Colonic mucosa (tissue), 4 donors: Measurements from ENCODE around the gene CASP8AP2. TPM values are rescaled to one million over a fixed set of nuclear protein-coding genes. Genes with fewer than 3 reads are reported as not detected.
"Not testable (repeated sequence)": the region's sequence is repeated elsewhere in the genome, so short reads cannot be mapped to it uniquely, and the experiment has no call there.

ENCODE experiments used
- DNase-seq: peaks from one replicate; pipeline ENCODE4 v3.0.0-alpha.2; 2020
- H3K27ac ChIP-seq: fragments of 200-600 bp; one replicate; pipeline ENCODE4 v1.8.0; 2021
- H3K27me3 ChIP-seq: fragments of 200-600 bp; one replicate; pipeline ENCODE4 v1.8.0; 2021
- H3K36me3 ChIP-seq: fragments of 200-600 bp; one replicate; pipeline ENCODE4 v1.8.0; 2021
- H3K4me1 ChIP-seq: fragments of 200-600 bp; one replicate; pipeline ENCODE4 v1.8.0; 2021; ENCODE audit warnings: mild to moderate bottlenecking
- H3K4me3 ChIP-seq: fragments of 200-600 bp; one replicate; pipeline ENCODE4 v1.8.0; 2021
- H3K9ac ChIP-seq, 2 donors: one replicate each; pipeline ENCODE4 v1.7.0; 2013; ENCODE audit warnings: control low read depth in 2 of 2, low read depth in 2 of 2, low read length in 2 of 2
- H3K9me3 ChIP-seq: fragments of 200-600 bp; one replicate; pipeline ENCODE4 v1.8.0; 2021
- intact Hi-C: fragments of 100-400 bp; cut with DNase I; formaldehyde crosslinking; loops from one replicate; pipeline ENCODE4 v1.14.1; 2022
- total RNA-seq, 2 donors: library from RNA; stranded (reverse); fragmentation: NEBNext Ultra II Directional in 1 of 2; extraction: Animal tissue kit (Norgen Biotek cat#: 25700) in 1 of 2; gene quantifications; one replicate each; pipeline ENCODE4 v1.2.1, GENCODE V29; 2021
- TF ChIP-seq, protein P1 (sequence below): fragments of 200-600 bp; IDR thresholded peaks from one replicate; pipeline ENCODE4 v1.8.0; 2022; ENCODE audit warnings: antibody characterized with exemption, mild to moderate bottlenecking
- donor health status: healthy.
- donor health status: DM: no; HTN: no; CAD: no.
- donor health status: DM: no; HTN: no; CAD: no.

CASP8AP2 gene
- 10 to 100 TPM; 13.4 to 15.8 TPM for total RNA-seq

DNA sequence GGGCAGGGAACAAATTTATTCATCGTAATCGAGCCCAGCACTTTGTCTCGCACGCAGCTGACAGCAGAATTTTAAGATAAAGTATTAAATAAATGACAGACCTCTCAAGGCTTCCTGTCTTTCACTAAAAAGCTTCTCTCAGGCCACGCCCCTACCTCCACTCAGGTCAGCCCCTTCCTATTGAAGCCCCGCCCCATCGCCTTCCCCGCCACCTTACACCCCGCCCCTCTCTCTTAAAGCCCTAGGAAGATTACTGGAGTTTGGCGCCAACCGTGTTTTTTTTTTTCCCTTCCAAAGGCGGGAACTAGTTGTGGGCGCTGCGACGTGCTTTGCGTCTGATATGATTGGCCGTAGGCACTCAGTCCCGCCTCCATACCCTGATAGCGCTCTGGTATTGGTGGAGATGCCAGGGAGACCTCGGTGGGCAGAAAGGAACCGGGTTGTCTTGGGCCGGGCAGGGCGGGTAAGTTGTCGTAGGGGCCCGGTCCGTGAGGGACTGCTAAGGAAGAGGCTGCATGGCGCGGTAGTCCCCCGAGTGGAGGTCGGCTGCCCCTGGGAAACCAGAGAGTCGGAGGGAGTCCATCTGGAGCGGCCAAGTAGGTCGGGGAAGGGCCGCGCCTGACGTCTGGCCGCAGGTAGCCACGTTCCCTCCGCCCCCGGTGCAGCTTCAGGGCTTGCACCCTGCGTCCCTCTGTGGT lies at the start of gene CASP8AP2:
Gene CASP8AP2, plus strand, starts transcription at position 409 of the 698 bp plus-strand sequence.
- peak within 1 kb of the TSS; percentile 93 for H3K27ac ChIP-seq
- no peaks in the 10 kb centered on the region for H3K36me3 ChIP-seq
- intact Hi-C loops: no loop called here
- H3K4me3 ChIP-seq: peak within 1 kb of the TSS; percentile 94
- TF ChIP-seq, protein P1, sequence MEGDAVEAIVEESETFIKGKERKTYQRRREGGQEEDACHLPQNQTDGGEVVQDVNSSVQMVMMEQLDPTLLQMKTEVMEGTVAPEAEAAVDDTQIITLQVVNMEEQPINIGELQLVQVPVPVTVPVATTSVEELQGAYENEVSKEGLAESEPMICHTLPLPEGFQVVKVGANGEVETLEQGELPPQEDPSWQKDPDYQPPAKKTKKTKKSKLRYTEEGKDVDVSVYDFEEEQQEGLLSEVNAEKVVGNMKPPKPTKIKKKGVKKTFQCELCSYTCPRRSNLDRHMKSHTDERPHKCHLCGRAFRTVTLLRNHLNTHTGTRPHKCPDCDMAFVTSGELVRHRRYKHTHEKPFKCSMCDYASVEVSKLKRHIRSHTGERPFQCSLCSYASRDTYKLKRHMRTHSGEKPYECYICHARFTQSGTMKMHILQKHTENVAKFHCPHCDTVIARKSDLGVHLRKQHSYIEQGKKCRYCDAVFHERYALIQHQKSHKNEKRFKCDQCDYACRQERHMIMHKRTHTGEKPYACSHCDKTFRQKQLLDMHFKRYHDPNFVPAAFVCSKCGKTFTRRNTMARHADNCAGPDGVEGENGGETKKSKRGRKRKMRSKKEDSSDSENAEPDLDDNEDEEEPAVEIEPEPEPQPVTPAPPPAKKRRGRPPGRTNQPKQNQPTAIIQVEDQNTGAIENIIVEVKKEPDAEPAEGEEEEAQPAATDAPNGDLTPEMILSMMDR: no peak
- H3K9ac ChIP-seq: peak within 1 kb of the TSS; percentile 87 to 97
- peaks cover 5% of the 10 kb centered on the region for H3K4me1 ChIP-seq
- H3K9me3 ChIP-seq: no peaks in the 10 kb centered on the region
- no peaks in the 10 kb centered on the region for H3K27me3 ChIP-seq
- DNase-seq: peak; percentile 97

GRCh38 chr6:89781070-89782034 lies 48.3 kb upstream of the CASP8AP2 start:
- no peak for DNase-seq
- no peak overlapping the region for H3K9ac ChIP-seq
- H3K4me1 ChIP-seq: no peaks in the 10 kb centered on the region
- H3K27me3 ChIP-seq: no peaks in the 10 kb centered on the region
- intact Hi-C loops: no loop called here
- TF ChIP-seq, protein P1: no peak
- no peak overlapping the region for H3K4me3 ChIP-seq
- no peak overlapping the region for H3K27ac ChIP-seq
- H3K9me3 ChIP-seq: no peaks in the 10 kb centered on the region
- no peaks in the 10 kb centered on the region for H3K36me3 ChIP-seq

GRCh38 chr6:89782222-89782621 lies 47.5 kb upstream of the CASP8AP2 start:
- Histone ChIP-seq H3K4me3 (no peak overlapping the region), H3K27me3 (no peaks in the 10 kb centered on the region), H3K27ac (no peak overlapping the region), H3K9ac (no peak overlapping the region), H3K9me3 (no peaks in the 10 kb centered on the region), H3K4me1 (no peaks in the 10 kb centered on the region), H3K36me3 (no peaks in the 10 kb centered on the region)
- TF ChIP-seq, protein P1: no peak
- DNase-seq: no peak
- intact Hi-C loops: no loop called here

DNA sequence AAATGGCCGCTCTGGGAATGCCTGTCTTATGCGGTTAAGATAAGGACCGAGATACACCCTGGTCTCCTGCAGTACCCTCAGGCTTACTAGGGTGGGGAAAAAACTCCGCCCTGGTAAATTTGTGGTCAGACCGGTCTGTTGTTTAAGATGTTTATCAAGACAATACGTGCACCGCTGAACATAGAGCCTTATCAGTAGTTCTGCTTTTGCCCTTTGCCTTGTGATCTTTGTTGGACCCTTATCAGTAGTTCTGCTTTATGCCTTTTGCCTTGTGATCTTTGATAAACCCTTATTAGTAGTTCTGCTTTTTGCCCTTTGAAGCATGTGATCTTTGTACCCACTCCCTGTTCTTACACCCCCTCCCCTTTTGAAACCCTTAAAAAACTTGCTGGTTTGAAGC lies 46.4 kb upstream of the CASP8AP2 start:
- H3K4me1 ChIP-seq, DNase-seq, H3K27ac ChIP-seq, H3K9me3 ChIP-seq, H3K36me3 ChIP-seq, H3K9ac ChIP-seq, H3K4me3 ChIP-seq, intact Hi-C loops, H3K27me3 ChIP-seq: not testable (repeated sequence)

- TF ChIP-seq, protein P1: no peak
- Histone ChIP-seq H3K4me3 (no peak overlapping the region), H3K9ac (no peak overlapping the region), H3K4me1 (no peaks in the 10 kb centered on the region), H3K36me3 (no peaks in the 10 kb centered on the region), H3K27ac (no peak overlapping the region), H3K9me3 (no peaks in the 10 kb centered on the region), H3K27me3 (no peaks in the 10 kb centered on the region)
- DNase-seq: no peak
- intact Hi-C loops: no loop called here
These were observed 44.8 kb upstream of the CASP8AP2 start for GRCh38 chr6:89784838-89785237.
